Panc1 (cell line): Measurements from ENCODE around the gene LMF1. TPM values are rescaled to one million over a fixed set of nuclear protein-coding genes. Genes with fewer than 3 reads are reported as not detected.

Experiments
- ATAC-seq: fragments of 200-7000 bp; cut with Tn5 transposase; 2 replicates; pipeline ENCODE4 v1.9.1; 2020; ENCODE audit warnings: mild to moderate bottlenecking, moderate library complexity
- BruUV-seq: library from RNA; stranded (reverse); fragments of 400-500 nt; replicated peaks from 2 replicates; lab custom pipeline; 2021; lab: Mats Ljungman, UMichigan
- CTCF ChIA-PET: fragments of 300-600 bp; sonication (Branson Sonifier 250); formaldehyde crosslinking; loops from one replicate; lab custom pipeline; 2022; ENCODE audit warnings: antibody characterized with exemption; lab: Charles Lee
- POLR2A ChIA-PET: fragments of 300-600 bp; sonication (Branson Sonifier 250); formaldehyde crosslinking; loops from one replicate; lab custom pipeline; 2022; ENCODE audit warnings: antibody characterized with exemption; lab: Charles Lee
- DNase-seq: peaks from one replicate; pipeline ENCODE4 v3.0.0-alpha.2; 2010; ENCODE audit warnings: low read depth, low spot score
- H3K27ac ChIP-seq: 2 replicates; pipeline ENCODE4 v1.5.1; 2011; ENCODE audit warnings: mild to moderate bottlenecking, low read length, inconsistent platforms
- H3K27me3 ChIP-seq: fragments of 200-500 bp; sonication (Bioruptor generic); 2 replicates; pipeline ENCODE4 v1.6.0; 2014; ENCODE audit warnings: low read length, inconsistent platforms; ENCODE audit not compliant: control insufficient read depth, insufficient read depth
- H3K36me3 ChIP-seq: fragments of 200-500 bp; sonication (Bioruptor generic); 2 replicates; pipeline ENCODE4 v1.5.1; 2014; ENCODE audit warnings: inconsistent platforms, mild to moderate bottlenecking, low read length, moderate library complexity; ENCODE audit not compliant: control insufficient read depth, insufficient read depth
- H3K4me1 ChIP-seq: 2 replicates; pipeline ENCODE4 v1.5.1; 2011; ENCODE audit warnings: inconsistent platforms, mild to moderate bottlenecking, low read length, moderate library complexity; ENCODE audit not compliant: control insufficient read depth, insufficient read depth
- H3K4me3 ChIP-seq, 2 experiments: 2 replicates each; pipeline ENCODE4 v1.5.1; 2011 to 2012; ENCODE audit warnings: low read depth in 2 of 2, low read length in 2 of 2, mild to moderate bottlenecking in 2 of 2, inconsistent platforms in 1 of 2, moderate library complexity in 1 of 2
- H3K9me3 ChIP-seq: fragments of 200-500 bp; sonication (Bioruptor generic); 2 replicates; pipeline ENCODE4 v1.5.1; 2014; ENCODE audit warnings: low read depth, mild to moderate bottlenecking, inconsistent platforms, low read length, moderate library complexity; ENCODE audit not compliant: control insufficient read depth, insufficient read depth
- CTCF ChIP-seq: fragments of 450-650 bp; IDR thresholded peaks from 2 replicates; pipeline ENCODE4 v1.5.1; 2017; ENCODE audit warnings: mild to moderate bottlenecking
- POLR2AphosphoS5 ChIP-seq: IDR thresholded peaks from 2 replicates; pipeline ENCODE4 v1.6.1; 2012; ENCODE audit warnings: mild to moderate bottlenecking, low read depth, low read length, moderate library complexity
- REST ChIP-seq, 2 experiments: IDR thresholded peaks; 2 replicates each; pipeline ENCODE4 v1.6.1; 2011 to 2012; ENCODE audit warnings: low read depth in 2 of 2, control low read depth in 1 of 2, low read length in 1 of 2, mild to moderate bottlenecking in 1 of 2, moderate library complexity in 1 of 2; ENCODE audit not compliant: insufficient read depth in 1 of 2
- SIN3A ChIP-seq: IDR thresholded peaks from 2 replicates; pipeline ENCODE4 v1.6.1; 2012; ENCODE audit warnings: low read depth, mild to moderate bottlenecking, low read length, moderate library complexity, borderline replicate concordance; ENCODE audit not compliant: insufficient read depth
- TCF7L2 ChIP-seq: IDR thresholded peaks from 2 replicates; pipeline ENCODE4 v1.6.1; 2011; ENCODE audit warnings: mild to moderate bottlenecking, low read depth, low read length, inconsistent platforms
- in situ Hi-C: cut with HindIII; loops from 2 replicates; pipeline ENCODE4 v1.10.0; 2016; ENCODE audit warnings: low sequenced_read_pairs, low pct_unique_long_range_greater_than_20kb
- intact Hi-C: fragments of 100-400 bp; cut with micrococcal nuclease; formaldehyde crosslinking; loops from one replicate; pipeline ENCODE4 v1.10.0; 2022; ENCODE audit not compliant: unreplicated experiment
- total RNA-seq: library from RNA; stranded (reverse); gene quantifications from one replicate; pipeline ENCODE4 v1.2.1, GENCODE V29; 2021; ENCODE audit not compliant: unreplicated experiment

The LMF1 gene
- total RNA-seq, 1 experiment from 2014 or later = 24.3 TPM

GRCh38 chr16:919658-920050 lies 51.1 kb downstream of the LMF1 start:
- no peaks in the 10 kb centered on the region for H3K36me3 ChIP-seq
- no TSS peak for BruUV-seq
- TF ChIP-seq POLR2AphosphoS5 (no peak), TCF7L2 (no peak), SIN3A (no peak), CTCF (no peak)

GRCh38 chr16:918741-919657 lies 51.8 kb downstream of the LMF1 start:
- CTCF ChIA-PET = no interaction called here
- TF ChIP-seq POLR2AphosphoS5 (no peak), CTCF (no peak), SIN3A (no peak), TCF7L2 (no peak), REST (IDR thresholded peaks at IDR 0.05; ENCODE audit: insufficient read depth in 1 of 2, low read depth in 2 of 2, low read length in 1 of 2) (no peak)
- no peaks in the 10 kb centered on the region for H3K9me3 ChIP-seq
- no peak overlapping the region for H3K27ac ChIP-seq
- POLR2A ChIA-PET = no interaction called here
- H3K36me3 ChIP-seq = no peaks in the 10 kb centered on the region
- no peaks in the 10 kb centered on the region for H3K4me1 ChIP-seq
- ATAC-seq = no peak; the same call in 1 of the 2 replicates
- in situ Hi-C loops = no loop called here
- H3K4me3 ChIP-seq = no peak overlapping the region
- no TSS peak for BruUV-seq
- DNase-seq = no peak
- no peaks in the 10 kb centered on the region for H3K27me3 ChIP-seq
- intact Hi-C loops = no loop called here

More at GRCh38 chr16:919658-920050, 51.1 kb downstream of the LMF1 start:
- H3K4me3 ChIP-seq = no peak overlapping the region
- ChIA-PET CTCF (no interaction called here), POLR2A (no interaction called here)
- H3K27me3 ChIP-seq = no peaks in the 10 kb centered on the region
- intact Hi-C loops = no loop called here
- H3K4me1 ChIP-seq = no peaks in the 10 kb centered on the region
- in situ Hi-C loops = no loop called here
- DNase-seq = no peak
- H3K9me3 ChIP-seq = no peaks in the 10 kb centered on the region
- H3K27ac ChIP-seq = no peak overlapping the region
- ATAC-seq = no peak
